WTC11 (cell line): ENCODE measurements around the gene GPX4. TPM values are rescaled to one million over a fixed set of nuclear protein-coding genes. Genes with fewer than 3 reads are reported as not detected.

Experiments
- ATAC-seq: fragments of 200-7000 bp; cut with Tn5 transposase; 2 replicates; pipeline ENCODE4 v1.10.0; 2021; ENCODE audit warnings: mild to moderate bottlenecking, moderate library complexity
- CTCF ChIA-PET: fragments of 300-600 bp; sonication (Branson Sonifier 250); formaldehyde crosslinking; loops from one replicate; lab custom pipeline; 2021; ENCODE audit warnings: antibody characterized with exemption; lab: Charles Lee
- POLR2A ChIA-PET: fragments of 350-600 bp; sonication (Branson Sonifier 250); formaldehyde crosslinking; loops from one replicate; lab custom pipeline; 2021; ENCODE audit warnings: antibody characterized with exemption; lab: Charles Lee
- DNase-seq: peaks from one replicate; pipeline ENCODE4 v3.0.0; 2021; ENCODE audit warnings: low spot score
- H3K27ac Mint-ChIP-seq: 2 replicates; pipeline ENCODE4 v1.8.0; 2021; ENCODE audit warnings: mixed read lengths
- H3K27me3 Mint-ChIP-seq: 2 replicates; pipeline ENCODE4 v1.8.0; 2021; ENCODE audit warnings: low read depth, mild to moderate bottlenecking, moderate library complexity, mixed read lengths
- H3K36me3 Mint-ChIP-seq: 2 replicates; pipeline ENCODE4 v1.8.0; 2021; ENCODE audit warnings: mixed read lengths
- H3K4me1 Mint-ChIP-seq: 2 replicates; pipeline ENCODE4 v1.8.0; 2022; ENCODE audit warnings: mixed read lengths
- H3K4me3 Mint-ChIP-seq: 2 replicates; pipeline ENCODE4 v1.8.0; 2021; ENCODE audit warnings: mild to moderate bottlenecking, moderate library complexity, mixed read lengths
- H3K9me3 Mint-ChIP-seq: 2 replicates; pipeline ENCODE4 v1.8.0; 2021; ENCODE audit warnings: mixed read lengths
- E2F5 ChIP-seq: sonication (generic); formaldehyde crosslinking; IDR thresholded peaks from 2 replicates; pipeline ENCODE4 v1.8.1; 2022; ENCODE audit warnings: mild to moderate bottlenecking, moderate library complexity, missing genetic modification reagents
- FOXP4 ChIP-seq: sonication (generic); formaldehyde crosslinking; IDR thresholded peaks from 2 replicates; pipeline ENCODE4 v1.8.0; 2022; ENCODE audit warnings: mild to moderate bottlenecking, missing genetic modification reagents
- JUN ChIP-seq: sonication (generic); formaldehyde crosslinking; IDR thresholded peaks from 2 replicates; pipeline ENCODE4 v1.8.0; 2023; ENCODE audit warnings: mild to moderate bottlenecking, missing genetic modification reagents
- NFE2L1 ChIP-seq: sonication (generic); formaldehyde crosslinking; IDR thresholded peaks from 2 replicates; pipeline ENCODE4 v1.8.1; 2023; ENCODE audit warnings: missing genetic modification reagents
- NR1H2 ChIP-seq: sonication (generic); formaldehyde crosslinking; IDR thresholded peaks from 2 replicates; pipeline ENCODE4 v1.9.0; 2021; ENCODE audit warnings: mild to moderate bottlenecking, moderate library complexity, missing genetic modification reagents
- NR2C2 ChIP-seq: sonication (generic); formaldehyde crosslinking; IDR thresholded peaks from 2 replicates; pipeline ENCODE4 v1.8.0; 2022; ENCODE audit warnings: mild to moderate bottlenecking, missing genetic modification reagents
- RELA ChIP-seq: sonication (generic); formaldehyde crosslinking; IDR thresholded peaks from 2 replicates; pipeline ENCODE4 v1.8.1; 2022; ENCODE audit warnings: missing genetic modification reagents, mild to moderate bottlenecking, borderline replicate concordance
- TEAD1 ChIP-seq: sonication (generic); formaldehyde crosslinking; IDR thresholded peaks from 2 replicates; pipeline ENCODE4 v1.8.0; 2022; ENCODE audit warnings: mild to moderate bottlenecking, missing genetic modification reagents
- USF1 ChIP-seq: sonication (generic); formaldehyde crosslinking; IDR thresholded peaks from 2 replicates; pipeline ENCODE4 v1.8.0; 2022; ENCODE audit warnings: mild to moderate bottlenecking, missing genetic modification reagents
- ZBTB21 ChIP-seq: sonication (generic); formaldehyde crosslinking; IDR thresholded peaks from 2 replicates; pipeline ENCODE4 v1.8.1; 2023; ENCODE audit warnings: mild to moderate bottlenecking, missing genetic modification reagents, borderline replicate concordance
- ZBTB43 ChIP-seq: sonication (generic); formaldehyde crosslinking; IDR thresholded peaks from 2 replicates; pipeline ENCODE4 v1.8.1; 2023; ENCODE audit warnings: mild to moderate bottlenecking, missing genetic modification reagents
- ZMAT4 ChIP-seq: fragments of 250-450 bp; sonication (Bioruptor Pico); IDR thresholded peaks from 2 replicates; pipeline ENCODE4 v1.9.0; 2021; ENCODE audit warnings: mild to moderate bottlenecking
- ZNF138 ChIP-seq: sonication (generic); formaldehyde crosslinking; conservative IDR thresholded peaks from 2 replicates; pipeline ENCODE4 v1.8.1; 2022; ENCODE audit warnings: mild to moderate bottlenecking, moderate library complexity, missing genetic modification reagents
- ZNF232 ChIP-seq: sonication (generic); formaldehyde crosslinking; IDR thresholded peaks from 2 replicates; pipeline ENCODE4 v1.8.0; 2022; ENCODE audit warnings: mild to moderate bottlenecking, missing genetic modification reagents
- ZNF263 ChIP-seq: sonication (generic); formaldehyde crosslinking; IDR thresholded peaks from 2 replicates; pipeline ENCODE4 v1.8.1; 2022; ENCODE audit warnings: low read depth, mild to moderate bottlenecking, moderate library complexity, missing genetic modification reagents
- ZNF281 ChIP-seq: sonication (generic); formaldehyde crosslinking; IDR thresholded peaks from 2 replicates; pipeline ENCODE4 v1.8.0; 2023; ENCODE audit warnings: mild to moderate bottlenecking, missing genetic modification reagents
- ZNF416 ChIP-seq: fragments of 250-450 bp; sonication (Bioruptor Pico); IDR thresholded peaks from 2 replicates; pipeline ENCODE4 v1.9.0; 2021; ENCODE audit warnings: mild to moderate bottlenecking, inconsistent platforms
- ZNF423 ChIP-seq: fragments of 250-450 bp; sonication (Bioruptor Pico); IDR thresholded peaks from 2 replicates; pipeline ENCODE4 v2.1.2; 2022; ENCODE audit warnings: mild to moderate bottlenecking, moderate library complexity
- total RNA-seq: library from RNA; stranded (reverse); gene quantifications from 3 replicates; pipeline ENCODE4 v1.2.3, GENCODE V29; 2021

The GPX4 gene
- total RNA-seq, 1 experiment from 2014 or later, result 363 TPM

GRCh38 chr19:1066748-1067340 is 37.0 kb upstream of the GPX4 start, which contains the start of gene ARHGAP45 (continued):
- TF ChIP-seq E2F5, result peak; percentile 43; the same call in 1 of the 2 replicates
- TF ChIP-seq ZNF232 (CRISPR knock-in tag), result no peak
- no peak for TF ChIP-seq RELA
- no peak for TF ChIP-seq TEAD1 (CRISPR knock-in tag)
- TF ChIP-seq ZNF281, result no peak

GRCh38 chr19:1067341-1067957 is 36.3 kb upstream of the GPX4 start:
- Mint-ChIP-seq H3K27me3 (peaks cover 37% of the 10 kb centered on the region), H3K4me3 (peak overlapping the region; percentile 49), H3K27ac (no peak overlapping the region), H3K4me1 (peaks cover 19% of the 10 kb centered on the region), H3K9me3 (no peaks in the 10 kb centered on the region), H3K36me3 (no peaks in the 10 kb centered on the region)
- TF ChIP-seq ZNF138 (CRISPR knock-in tag) (no peak), TEAD1 (CRISPR knock-in tag) (no peak), ZNF423 (no peak), JUN (CRISPR knock-in tag) (no peak), ZBTB43 (CRISPR knock-in tag) (no peak)
- ChIA-PET POLR2A (interaction anchor here (0.6 to 3.0 kb wide), 7 partner anchors 11 to 40 kb away, joined by 3 to 14 read pairs (median 5); partner anchors contain the start of genes ABCA7 and GPX4), CTCF (interaction anchor here (0.6 to 7.5 kb wide), 22 partner anchors 9 to 204 kb away, joined by 3 to 109 read pairs (median 5); partner anchors contain the start of genes ABCA7, ATP5F1D, CNN2 and GPX4)
- no peak for ATAC-seq
- no peak for DNase-seq

- Mint-ChIP-seq H3K27ac (0 out of 2 replicates have a peak overlapping the region, but pooled peaks have one; percentile 45), H3K9me3 (no peaks in the 10 kb centered on the region), H3K27me3 (peaks cover 37% of the 10 kb centered on the region), H3K36me3 (no peaks in the 10 kb centered on the region), H3K4me1 (peaks cover 19% of the 10 kb centered on the region), H3K4me3 (peak overlapping the region; percentile 49; the same call in 1 of the 2 replicates)
- ATAC-seq (no peak), DNase-seq (no peak)
- ChIA-PET CTCF (interaction anchor here (0.6 to 7.5 kb wide), 9 partner anchors 13 to 198 kb away, joined by 3 to 109 read pairs (median 6); partner anchors contain the start of gene ATP5F1D), POLR2A (interaction anchor here (1.0 to 3.0 kb wide), 4 partner anchors 10 to 28 kb away, joined by 3 to 14 read pairs (median 6); partner anchors contain the start of gene ABCA7)
- TF ChIP-seq JUN (CRISPR knock-in tag) (no peak), NR2C2 (CRISPR knock-in tag) (no peak), NFE2L1 (no peak), ZBTB21 (CRISPR knock-in tag) (no peak), ZNF263 (no peak), NR1H2 (no peak), ZNF416 (CRISPR knock-in tag) (no peak), USF1 (CRISPR knock-in tag) (no peak), ZMAT4 (no peak), ZNF281 (no peak), FOXP4 (CRISPR knock-in tag) (no peak)
Observed at GRCh38 chr19:1068009-1069001, 35.5 kb upstream of the GPX4 start.
